Caco-2 (cell line): ENCODE results near the gene UBE2J2. TPM values are rescaled to one million over a fixed set of nuclear protein-coding genes. Genes with fewer than 3 reads are reported as not detected.
A peak's percentile ranks its signal among the peaks of the same experiment; 100 is the strongest.

Experiments
- BruUV-seq: library from RNA; stranded (reverse); fragments of 400-500 nt; replicated peaks from 2 replicates; lab custom pipeline; 2021; lab: Mats Ljungman, UMichigan
- CTCF ChIA-PET: fragments of 300-600 bp; sonication (Branson Sonifier 250); formaldehyde crosslinking; loops from one replicate; lab custom pipeline; 2022; ENCODE audit warnings: antibody characterized with exemption; lab: Charles Lee
- POLR2A ChIA-PET: fragments of 300-600 bp; sonication (Branson Sonifier 250); formaldehyde crosslinking; loops from one replicate; lab custom pipeline; 2022; ENCODE audit warnings: antibody characterized with exemption; lab: Charles Lee
- DNase-seq, 2 experiments: peaks; one replicate each; pipeline versions ENCODE4 v3.0.0 to v3.0.0-alpha.2; 2020 to 2022
- H3K27me3 ChIP-seq: replicated peaks from 2 replicates; pipeline ENCODE4 v1.6.0; 2011; ENCODE audit warnings: low read length; ENCODE audit not compliant: control insufficient read depth, insufficient read depth
- H3K36me3 ChIP-seq: 2 replicates; pipeline ENCODE4 v1.5.1; 2011; ENCODE audit warnings: low read length; ENCODE audit not compliant: control insufficient read depth, insufficient read depth
- H3K4me1 ChIP-seq: fragments of 250-450 bp; sonication (Bioruptor Pico); 2 replicates; pipeline ENCODE4 v1.5.1; 2020; ENCODE audit warnings: mild to moderate bottlenecking
- H3K4me3 ChIP-seq: 2 replicates; pipeline ENCODE4 v1.5.1; 2011; ENCODE audit warnings: low read depth, mild to moderate bottlenecking, control low read depth, low read length
- H3K9me3 ChIP-seq: fragments of 250-450 bp; sonication (Bioruptor Pico); 2 replicates; pipeline ENCODE4 v1.5.1; 2020; ENCODE audit warnings: mild to moderate bottlenecking, moderate library complexity
- H3K27ac Mint-ChIP-seq: one replicate; pipeline ENCODE4 v1.8.0; 2022; ENCODE audit warnings: mixed read lengths; ENCODE audit not compliant: unreplicated experiment
- H3K27me3 Mint-ChIP-seq: one replicate; pipeline ENCODE4 v1.8.0; 2022; ENCODE audit warnings: mixed read lengths; ENCODE audit not compliant: insufficient read depth, unreplicated experiment
- H3K36me3 Mint-ChIP-seq: one replicate; pipeline ENCODE4 v1.8.0; 2022; ENCODE audit warnings: mild to moderate bottlenecking, mixed read lengths; ENCODE audit not compliant: insufficient read depth, unreplicated experiment
- H3K4me1 Mint-ChIP-seq: one replicate; pipeline ENCODE4 v1.8.0; 2022; ENCODE audit warnings: low read depth, mixed read lengths; ENCODE audit not compliant: unreplicated experiment
- H3K4me3 Mint-ChIP-seq: one replicate; pipeline ENCODE4 v1.8.0; 2022; ENCODE audit warnings: mild to moderate bottlenecking, moderate library complexity, mixed read lengths; ENCODE audit not compliant: unreplicated experiment
- H3K9me3 Mint-ChIP-seq: one replicate; pipeline ENCODE4 v1.8.0; 2022; ENCODE audit warnings: mixed read lengths; ENCODE audit not compliant: unreplicated experiment
- intact Hi-C: fragments of 100-400 bp; cut with micrococcal nuclease; formaldehyde crosslinking; loops from one replicate; pipeline ENCODE4 v1.10.0; 2022; ENCODE audit not compliant: unreplicated experiment
- total RNA-seq: library from RNA; stranded (reverse); gene quantifications from 2 replicates; pipeline ENCODE4 v1.2.3, GENCODE V29; 2022
- TF ChIP-seq, protein P1 (sequence below), 2 experiments: fragments of 200-600 bp in 1 of 2; IDR thresholded peaks; 1 replicate in 1 of 2; 2 replicates in 1 of 2; pipeline versions ENCODE4 v1.5.1 to v1.8.0; 2011 to 2022; ENCODE audit warnings: antibody characterized with exemption in 1 of 2, control low read depth in 1 of 2, inconsistent platforms in 1 of 2, low read depth in 1 of 2, low read length in 1 of 2, mild to moderate bottlenecking in 1 of 2, moderate library complexity in 1 of 2; ENCODE audit not compliant: insufficient read depth in 1 of 2, severe bottlenecking in 1 of 2, unreplicated experiment in 1 of 2

UBE2J2 gene
- total RNA-seq, 1 experiment from 2014 or later, result 57.2 TPM

DNA sequence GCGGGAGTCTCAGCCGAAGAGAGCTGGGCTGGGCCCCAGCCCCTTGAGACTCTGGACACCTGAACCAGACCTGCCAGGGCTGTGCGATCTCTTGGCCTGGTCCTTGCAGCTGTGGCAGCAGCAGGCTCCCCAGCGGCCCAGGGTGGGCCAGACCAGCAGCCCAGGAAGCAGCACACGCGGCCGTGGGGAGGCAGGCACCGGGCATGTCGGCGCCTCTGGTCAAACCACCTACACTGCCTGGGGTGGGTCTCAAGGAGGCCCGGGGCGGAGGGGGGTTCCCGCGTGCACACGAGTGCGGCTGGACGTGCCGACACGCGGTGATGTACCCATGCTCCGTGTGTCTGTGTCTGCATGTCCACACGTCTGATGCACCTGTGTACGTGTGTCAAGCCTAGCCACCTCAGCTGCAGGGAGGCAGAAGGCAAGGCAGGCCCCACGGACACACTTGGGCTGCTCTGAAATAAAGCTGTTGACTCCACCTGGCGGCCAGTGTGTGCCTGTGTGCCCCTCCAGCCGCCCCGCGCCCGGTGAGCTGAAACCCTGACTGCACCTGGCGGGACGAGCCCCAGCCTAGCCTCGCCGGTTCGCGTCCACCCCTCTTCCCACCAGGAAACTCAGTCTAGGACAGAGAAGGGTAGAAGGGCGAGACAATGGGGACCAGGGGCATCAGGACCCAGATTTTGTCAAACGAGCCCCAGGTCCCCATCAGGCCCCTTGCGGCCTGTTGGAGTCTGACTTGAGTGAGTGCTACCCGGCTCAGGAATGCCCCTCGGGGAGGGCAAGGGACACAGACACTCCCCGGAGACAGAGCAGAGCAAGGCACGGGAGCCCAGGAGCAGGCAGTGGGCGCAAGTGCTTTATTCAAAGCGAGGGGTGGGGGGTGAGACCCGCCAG lies 18.1 kb upstream of the UBE2J2 start:
- TF ChIP-seq, protein P1, sequence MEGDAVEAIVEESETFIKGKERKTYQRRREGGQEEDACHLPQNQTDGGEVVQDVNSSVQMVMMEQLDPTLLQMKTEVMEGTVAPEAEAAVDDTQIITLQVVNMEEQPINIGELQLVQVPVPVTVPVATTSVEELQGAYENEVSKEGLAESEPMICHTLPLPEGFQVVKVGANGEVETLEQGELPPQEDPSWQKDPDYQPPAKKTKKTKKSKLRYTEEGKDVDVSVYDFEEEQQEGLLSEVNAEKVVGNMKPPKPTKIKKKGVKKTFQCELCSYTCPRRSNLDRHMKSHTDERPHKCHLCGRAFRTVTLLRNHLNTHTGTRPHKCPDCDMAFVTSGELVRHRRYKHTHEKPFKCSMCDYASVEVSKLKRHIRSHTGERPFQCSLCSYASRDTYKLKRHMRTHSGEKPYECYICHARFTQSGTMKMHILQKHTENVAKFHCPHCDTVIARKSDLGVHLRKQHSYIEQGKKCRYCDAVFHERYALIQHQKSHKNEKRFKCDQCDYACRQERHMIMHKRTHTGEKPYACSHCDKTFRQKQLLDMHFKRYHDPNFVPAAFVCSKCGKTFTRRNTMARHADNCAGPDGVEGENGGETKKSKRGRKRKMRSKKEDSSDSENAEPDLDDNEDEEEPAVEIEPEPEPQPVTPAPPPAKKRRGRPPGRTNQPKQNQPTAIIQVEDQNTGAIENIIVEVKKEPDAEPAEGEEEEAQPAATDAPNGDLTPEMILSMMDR (IDR thresholded peaks at IDR 0.05; ENCODE audit: insufficient read depth in 1 of 2, low read depth in 1 of 2, low read length in 1 of 2, severe bottlenecking in 1 of 2, unreplicated experiment in 1 of 2), result peak; percentile 52 to 63
- H3K4me1 Mint-ChIP-seq, result no peaks in the 10 kb centered on the region
- BruUV-seq, result no TSS peak
- peaks cover 3% of the 10 kb centered on the region for H3K27me3 Mint-ChIP-seq
- H3K9me3 Mint-ChIP-seq, result peaks cover 8% of the 10 kb centered on the region
- no peak overlapping the region for H3K27ac Mint-ChIP-seq
- Histone ChIP-seq H3K4me1 (no peaks in the 10 kb centered on the region; the same call in 1 of the 2 replicates), H3K27me3 (no peaks in the 10 kb centered on the region), H3K4me3 (no peak overlapping the region), H3K9me3 (no peaks in the 10 kb centered on the region), H3K36me3 (no peaks in the 10 kb centered on the region)
- ChIA-PET POLR2A (interaction anchor here (0.6 to 1.1 kb wide), 3 partner anchors 53 to 214 kb away, joined by 3 read pairs; no protein-coding TSS in a partner anchor), CTCF (interaction anchor here (0.6 to 1.5 kb wide), 4 partner anchors 13 to 174 kb away, joined by 3 to 5 read pairs (median 3); no protein-coding TSS in a partner anchor)
- peak; percentile 70 to 74 for DNase-seq
- intact Hi-C loops, result loop anchor here (2.0 kb wide), 1 partner anchor 307 kb away; no protein-coding TSS in a partner anchor
- no peak overlapping the region for H3K4me3 Mint-ChIP-seq
- H3K36me3 Mint-ChIP-seq, result peaks cover 18% of the 10 kb centered on the region

DNA sequence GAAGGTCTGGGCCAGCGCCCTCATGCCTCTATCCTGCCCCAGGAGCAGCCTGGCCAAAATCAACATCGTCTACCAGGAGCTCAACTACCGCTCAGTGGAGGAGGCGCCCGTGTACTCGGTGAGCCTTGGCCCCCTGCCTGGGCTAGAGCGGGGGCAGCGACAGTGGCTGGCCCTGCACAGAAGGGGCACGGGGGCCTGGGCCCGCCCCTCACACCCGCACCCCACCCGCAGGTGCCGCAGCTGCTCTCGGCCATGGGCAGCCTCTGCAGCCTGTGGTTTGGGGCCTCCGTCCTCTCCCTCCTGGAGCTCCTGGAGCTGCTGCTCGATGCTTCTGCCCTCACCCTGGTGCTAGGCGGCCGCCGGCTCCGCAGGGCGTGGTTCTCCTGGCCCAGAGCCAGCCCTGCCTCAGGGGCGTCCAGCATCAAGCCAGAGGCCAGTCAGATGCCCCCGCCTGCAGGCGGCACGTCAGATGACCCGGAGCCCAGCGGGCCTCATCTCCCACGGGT lies 17.4 kb upstream of the UBE2J2 start:
- H3K9me3 Mint-ChIP-seq, result peaks cover 8% of the 10 kb centered on the region
- TF ChIP-seq, protein P1 (IDR thresholded peaks at IDR 0.05; ENCODE audit: insufficient read depth in 1 of 2, low read depth in 1 of 2, low read length in 1 of 2, severe bottlenecking in 1 of 2, unreplicated experiment in 1 of 2), result no peak
- no peak overlapping the region for H3K4me3 Mint-ChIP-seq
- H3K36me3 ChIP-seq, result no peaks in the 10 kb centered on the region
- no peaks in the 10 kb centered on the region for H3K27me3 ChIP-seq
- H3K9me3 ChIP-seq, result no peaks in the 10 kb centered on the region
- H3K4me3 ChIP-seq, result no peak overlapping the region
- peaks cover 3% of the 10 kb centered on the region for H3K27me3 Mint-ChIP-seq
- POLR2A ChIA-PET, result interaction anchor here (0.6 kb wide), 1 partner anchor 86 kb away, joined by 3 read pairs; no protein-coding TSS in a partner anchor
- no peak overlapping the region for H3K27ac Mint-ChIP-seq
- H3K36me3 Mint-ChIP-seq, result peaks cover 14% of the 10 kb centered on the region
- no peaks in the 10 kb centered on the region; the same call in 1 of the 2 replicates for H3K4me1 ChIP-seq
- intact Hi-C loops, result loop anchor here (2.0 kb wide), 1 partner anchor 306 kb away; no protein-coding TSS in a partner anchor
- BruUV-seq, result no TSS peak
- no peak for DNase-seq
- CTCF ChIA-PET, result interaction anchor here (0.8 to 1.5 kb wide), 3 partner anchors 14 to 169 kb away, joined by 3 to 5 read pairs (median 3); no protein-coding TSS in a partner anchor
- no peaks in the 10 kb centered on the region for H3K4me1 Mint-ChIP-seq

DNA sequence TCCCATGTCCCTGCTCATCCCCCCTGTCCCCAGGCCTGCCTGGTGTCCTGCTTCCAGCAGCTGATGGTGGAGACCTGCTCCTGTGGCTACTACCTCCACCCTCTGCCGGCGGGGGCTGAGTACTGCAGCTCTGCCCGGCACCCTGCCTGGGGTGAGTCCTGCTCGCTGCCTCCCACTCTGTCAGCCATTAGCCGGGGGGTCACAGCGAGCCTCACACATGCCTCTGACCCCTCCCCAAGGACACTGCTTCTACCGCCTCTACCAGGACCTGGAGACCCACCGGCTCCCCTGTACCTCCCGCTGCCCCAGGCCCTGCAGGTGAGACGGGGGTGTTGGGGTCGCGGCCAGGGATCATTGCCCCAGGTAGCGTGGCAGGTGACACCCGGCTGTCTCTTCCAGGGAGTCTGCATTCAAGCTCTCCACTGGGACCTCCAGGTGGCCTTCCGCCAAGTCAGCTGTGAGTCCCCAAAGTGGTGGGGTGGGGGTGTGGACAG lies 16.6 kb upstream of the UBE2J2 start:
- H3K27me3 ChIP-seq, result no peaks in the 10 kb centered on the region
- peaks cover 3% of the 10 kb centered on the region for H3K27me3 Mint-ChIP-seq
- H3K27ac Mint-ChIP-seq, result peak overlapping the region; percentile 55
- H3K36me3 Mint-ChIP-seq, result peaks cover 14% of the 10 kb centered on the region
- no peaks in the 10 kb centered on the region; the same call in 1 of the 2 replicates for H3K4me1 ChIP-seq
- no peaks in the 10 kb centered on the region for H3K36me3 ChIP-seq
- BruUV-seq, result no TSS peak
- ChIA-PET CTCF (no interaction called here), POLR2A (interaction anchor here (0.5 kb wide), 1 partner anchor 270 kb away, joined by 4 read pairs; the partner anchor contains the start of gene AGRN)
- H3K9me3 ChIP-seq, result no peaks in the 10 kb centered on the region
- intact Hi-C loops, result loop anchor here (2.0 kb wide), 1 partner anchor 305 kb away; no protein-coding TSS in a partner anchor
- H3K9me3 Mint-ChIP-seq, result peaks cover 8% of the 10 kb centered on the region
- H3K4me1 Mint-ChIP-seq, result no peaks in the 10 kb centered on the region
- TF ChIP-seq, protein P1 (IDR thresholded peaks at IDR 0.05; ENCODE audit: insufficient read depth in 1 of 2, low read depth in 1 of 2, low read length in 1 of 2, severe bottlenecking in 1 of 2, unreplicated experiment in 1 of 2), result peak; percentile 45 to 55
- H3K4me3 Mint-ChIP-seq, result peak overlapping the region; percentile 45
- peak; percentile 65 to 75 for DNase-seq
- H3K4me3 ChIP-seq, result no peak overlapping the region
